ENCODE data around the gene LBHD2.

Gene LBHD2

DNA sequence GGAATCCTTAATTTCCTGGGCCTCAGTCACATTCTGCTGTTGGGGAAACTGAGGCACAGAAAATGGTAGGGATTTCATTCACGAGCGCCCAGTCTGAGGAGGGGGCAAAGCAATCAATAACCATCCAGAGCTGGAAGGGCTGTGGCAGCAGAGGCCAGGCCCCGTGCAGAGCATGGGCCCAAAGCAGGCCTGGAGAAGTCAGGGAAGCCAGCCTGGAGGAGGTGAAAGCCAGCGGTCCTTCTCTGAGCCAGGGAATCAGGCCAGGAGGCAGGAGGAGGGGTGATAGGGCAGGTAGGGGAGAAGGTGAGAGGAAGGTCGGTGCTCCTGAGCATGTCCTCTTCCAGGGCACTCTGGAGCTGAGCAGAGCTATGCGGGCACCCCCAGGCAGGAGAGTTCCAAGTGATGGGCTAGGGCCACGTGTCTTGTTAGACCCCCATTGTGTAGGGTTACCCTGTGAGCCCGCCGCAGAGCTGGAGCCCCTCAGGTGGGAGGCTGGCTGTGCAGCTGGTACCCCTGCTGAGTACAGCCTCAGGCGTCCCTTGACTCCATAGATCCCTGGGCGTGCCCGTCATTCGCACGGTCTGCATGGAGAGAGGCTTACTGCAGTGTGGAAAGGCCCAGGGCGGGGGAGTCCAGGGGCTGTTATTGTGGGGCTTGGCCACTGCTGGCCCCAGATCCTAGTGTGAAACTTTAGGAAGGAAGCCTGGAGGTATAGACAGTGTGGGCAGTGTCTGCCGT lies 44.0 kb downstream of the LBHD2 start:
- Histone ChIP-seq H3K27ac (ENCODE audit: low read depth, low read length) (no peak overlapping the region), H3K36me3 (ENCODE audit: control insufficient read depth, insufficient read depth, low read length) (peaks cover 5% of the 10 kb centered on the region), H2BK5ac (ENCODE audit: low read length) (no peak overlapping the region), H4K5ac (ENCODE audit: low read length) (no peak overlapping the region), H3K79me2 (ENCODE audit: control insufficient read depth, insufficient read depth, low read length) (peaks cover 1% of the 10 kb centered on the region), H3K4me2 (ENCODE audit: low read length) (no peak overlapping the region), H3K79me1 (ENCODE audit: low read length) (peaks cover 5% of the 10 kb centered on the region), H3K56ac (ENCODE audit: low read length) (no peak overlapping the region), H4K8ac (ENCODE audit: low read depth, low read length) (no peak overlapping the region), H3K4ac (ENCODE audit: low read depth, low read length) (no peak overlapping the region), H3K4me3 (ENCODE audit: low read length) (no peak overlapping the region), H3K23ac (ENCODE audit: low read length) (no peak overlapping the region), H2BK15ac (replicated peaks; ENCODE audit: low read depth) (no peak overlapping the region), H2BK120ac (ENCODE audit: low read depth, low read length) (no peak overlapping the region), H3K18ac (ENCODE audit: low read length) (no peak overlapping the region), H3K9ac (ENCODE audit: low read length) (no peak overlapping the region), H3K4me1 (ENCODE audit: control insufficient read depth, low read depth, low read length) (peaks cover 3% of the 10 kb centered on the region), H3K27me3 (ENCODE audit: insufficient read depth, low read length, poor library complexity) (no peaks in the 10 kb centered on the region), H2AK5ac (ENCODE audit: low read length) (no peak overlapping the region)
- DNase-seq, result no peak
- no CpG with 5 or more reads among the region's 16 CpGs for WGBS (ENCODE audit: extremely low coverage, insufficient coverage, low lambda C conversion rate)

DNA sequence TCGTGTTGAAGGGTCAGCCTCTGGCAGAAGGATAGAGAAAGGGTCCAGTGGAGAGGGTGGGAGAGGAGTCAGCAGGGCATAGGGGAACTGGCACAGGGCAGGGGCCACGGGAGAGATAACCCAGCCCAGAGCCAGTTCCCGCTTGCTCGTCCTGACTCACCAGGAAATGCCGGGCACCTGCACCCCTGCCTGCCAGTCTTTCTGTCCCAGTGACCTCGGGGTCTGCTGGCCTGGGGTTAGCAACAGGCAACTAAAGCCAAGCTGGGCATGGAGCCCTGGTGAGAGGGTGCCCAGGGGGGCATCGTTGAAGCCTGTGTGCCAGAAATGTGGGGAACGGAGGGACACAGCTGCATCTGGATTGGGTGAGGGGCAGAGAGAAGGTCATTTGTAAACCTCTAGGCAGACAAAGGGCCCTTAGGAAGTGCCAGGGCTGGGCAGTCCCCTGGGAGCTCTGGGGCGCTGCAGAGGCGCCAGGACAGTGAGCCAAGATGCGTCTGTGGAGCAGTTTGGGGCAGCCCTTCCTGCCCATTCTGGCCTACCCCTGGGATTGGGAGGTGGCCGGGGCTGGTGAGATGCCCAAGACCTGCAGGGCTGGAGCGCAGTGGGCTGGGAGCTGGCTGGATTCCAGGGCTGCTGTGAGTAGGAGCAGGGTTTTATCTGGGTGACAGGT lies 44.8 kb downstream of the LBHD2 start:
- no peak overlapping the region for H3K27ac ChIP-seq (ENCODE audit: low read depth, low read length)
- H4K5ac ChIP-seq (ENCODE audit: low read length), result no peak overlapping the region
- H4K8ac ChIP-seq (ENCODE audit: low read depth, low read length), result no peak overlapping the region
- H3K27me3 ChIP-seq (ENCODE audit: insufficient read depth, low read length, poor library complexity), result no peaks in the 10 kb centered on the region
- H3K4ac ChIP-seq (ENCODE audit: low read depth, low read length), result no peak overlapping the region
- peaks cover 5% of the 10 kb centered on the region for H3K79me1 ChIP-seq (ENCODE audit: low read length)
- H3K4me3 ChIP-seq (ENCODE audit: low read length), result no peak overlapping the region
- H3K9ac ChIP-seq (ENCODE audit: low read length), result no peak overlapping the region
- no CpG with 5 or more reads among the region's 13 CpGs for WGBS (ENCODE audit: extremely low coverage, insufficient coverage, low lambda C conversion rate)
- no peak overlapping the region for H2BK5ac ChIP-seq (ENCODE audit: low read length)
- no peak overlapping the region for H3K18ac ChIP-seq (ENCODE audit: low read length)
- H2BK120ac ChIP-seq (ENCODE audit: low read depth, low read length), result no peak overlapping the region
- H3K56ac ChIP-seq (ENCODE audit: low read length), result no peak overlapping the region
- DNase-seq, result no peak
- H3K4me2 ChIP-seq (ENCODE audit: low read length), result no peak overlapping the region
- no peak overlapping the region for H2BK15ac ChIP-seq (replicated peaks; ENCODE audit: low read depth)
- peaks cover 3% of the 10 kb centered on the region for H3K4me1 ChIP-seq (ENCODE audit: control insufficient read depth, low read depth, low read length)
- H3K79me2 ChIP-seq (ENCODE audit: control insufficient read depth, insufficient read depth, low read length), result peaks cover 1% of the 10 kb centered on the region
- H3K23ac ChIP-seq (ENCODE audit: low read length), result no peak overlapping the region
- H2AK5ac ChIP-seq (ENCODE audit: low read length), result no peak overlapping the region
- H3K36me3 ChIP-seq (ENCODE audit: control insufficient read depth, insufficient read depth, low read length), result peaks cover 5% of the 10 kb centered on the region

DNA sequence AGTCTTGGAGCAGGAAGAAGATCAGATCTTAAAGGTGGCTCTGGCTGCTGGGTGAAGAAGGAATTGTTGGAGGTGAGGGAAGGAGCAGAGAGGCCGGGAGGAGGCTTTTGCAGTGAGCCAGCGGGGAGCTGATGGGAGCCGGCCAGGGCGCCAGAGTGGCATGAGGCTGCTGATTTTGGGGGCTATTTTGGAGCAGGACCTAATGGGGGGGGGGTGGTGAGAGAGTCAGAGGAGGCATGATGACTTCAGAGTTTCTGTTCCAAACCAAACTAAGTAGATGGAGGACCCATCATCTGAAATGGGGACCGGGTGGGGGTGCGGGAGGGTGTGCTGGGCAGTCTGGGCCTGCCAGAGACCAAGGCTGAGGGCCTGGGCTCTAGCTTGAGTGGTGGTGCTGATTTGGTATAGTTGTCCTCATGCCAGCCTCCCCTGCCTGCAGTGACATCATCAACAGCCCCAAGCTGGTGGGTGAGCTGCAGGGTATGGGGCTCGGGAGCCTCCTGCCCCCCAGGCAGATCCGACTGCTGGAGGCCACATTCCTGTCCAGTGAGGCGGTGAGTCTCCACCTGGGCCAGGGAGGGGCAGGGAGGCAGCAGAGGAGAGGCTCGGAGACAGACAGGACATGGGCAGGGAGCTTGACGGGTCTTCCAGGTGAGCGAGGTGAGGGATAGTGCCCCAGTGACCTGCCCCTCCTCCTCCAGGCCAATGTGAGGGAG lies 45.4 kb downstream of the LBHD2 start:
- DNase-seq, result peak; percentile 50
- Histone ChIP-seq H3K79me1 (ENCODE audit: low read length) (peaks cover 2% of the 10 kb centered on the region), H4K5ac (ENCODE audit: low read length) (no peak overlapping the region), H3K36me3 (ENCODE audit: control insufficient read depth, insufficient read depth, low read length) (peaks cover 8% of the 10 kb centered on the region), H2BK15ac (replicated peaks; ENCODE audit: low read depth) (no peak overlapping the region), H3K27me3 (ENCODE audit: insufficient read depth, low read length, poor library complexity) (no peaks in the 10 kb centered on the region), H2BK5ac (ENCODE audit: low read length) (no peak overlapping the region), H3K56ac (ENCODE audit: low read length) (no peak overlapping the region), H3K18ac (ENCODE audit: low read length) (no peak overlapping the region), H3K4ac (ENCODE audit: low read depth, low read length) (no peak overlapping the region), H2AK5ac (ENCODE audit: low read length) (no peak overlapping the region), H2BK120ac (ENCODE audit: low read depth, low read length) (no peak overlapping the region), H3K9ac (ENCODE audit: low read length) (no peak overlapping the region), H3K4me2 (ENCODE audit: low read length) (no peak overlapping the region), H4K8ac (ENCODE audit: low read depth, low read length) (no peak overlapping the region), H3K27ac (ENCODE audit: low read depth, low read length) (no peak overlapping the region), H3K23ac (ENCODE audit: low read length) (no peak overlapping the region), H3K4me3 (ENCODE audit: low read length) (no peak overlapping the region), H3K79me2 (ENCODE audit: control insufficient read depth, insufficient read depth, low read length) (no peaks in the 10 kb centered on the region), H3K4me1 (ENCODE audit: control insufficient read depth, low read depth, low read length) (no peaks in the 10 kb centered on the region)
- WGBS (ENCODE audit: extremely low coverage, insufficient coverage, low lambda C conversion rate), result no CpG with 5 or more reads among the region's 12 CpGs

DNA sequence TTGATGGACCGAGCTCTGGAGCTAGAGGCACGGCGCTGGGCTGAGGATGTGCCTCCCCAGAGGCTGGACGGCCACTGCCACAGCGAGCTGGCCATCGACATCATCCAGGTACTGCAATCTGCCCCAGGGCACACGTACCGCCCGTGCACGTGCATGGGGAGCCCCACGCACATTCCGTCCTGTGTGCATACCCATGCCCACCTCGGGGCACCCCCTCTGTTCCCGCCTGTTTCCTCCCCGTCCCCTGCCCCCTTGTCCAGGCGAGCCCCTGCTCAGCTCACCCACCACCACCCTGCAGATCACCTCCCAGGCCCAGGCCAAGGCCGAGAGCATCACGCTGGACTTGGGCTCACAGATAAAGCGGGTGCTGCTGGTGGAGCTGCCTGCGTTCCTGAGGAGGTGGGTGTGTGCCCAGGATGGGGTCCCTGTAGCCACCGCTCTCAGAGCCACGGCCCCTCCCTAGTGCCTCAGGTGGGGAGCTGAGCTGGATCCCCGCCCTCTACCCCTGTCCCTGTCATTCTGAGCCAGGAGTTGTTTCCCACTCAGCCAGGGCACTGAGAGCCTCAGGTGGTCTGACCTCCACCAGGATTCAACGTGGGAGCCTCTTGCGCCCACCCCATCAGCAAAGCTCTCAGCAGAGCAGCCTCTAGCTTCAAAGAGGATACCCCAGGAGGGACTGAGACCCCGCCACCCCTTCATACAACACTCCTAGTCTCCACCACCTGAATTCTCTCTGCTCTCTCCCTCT lies 46.2 kb downstream of the LBHD2 start:
- Histone ChIP-seq H3K36me3 (ENCODE audit: control insufficient read depth, insufficient read depth, low read length) (peaks cover 8% of the 10 kb centered on the region), H2BK5ac (ENCODE audit: low read length) (no peak overlapping the region), H3K4me3 (ENCODE audit: low read length) (no peak overlapping the region), H3K79me1 (ENCODE audit: low read length) (no peaks in the 10 kb centered on the region), H4K5ac (ENCODE audit: low read length) (no peak overlapping the region), H3K79me2 (ENCODE audit: control insufficient read depth, insufficient read depth, low read length) (no peaks in the 10 kb centered on the region), H3K4me2 (ENCODE audit: low read length) (no peak overlapping the region), H3K4me1 (ENCODE audit: control insufficient read depth, low read depth, low read length) (no peaks in the 10 kb centered on the region), H2BK15ac (replicated peaks; ENCODE audit: low read depth) (no peak overlapping the region), H3K56ac (ENCODE audit: low read length) (no peak overlapping the region), H2BK120ac (ENCODE audit: low read depth, low read length) (no peak overlapping the region), H3K27ac (ENCODE audit: low read depth, low read length) (no peak overlapping the region), H3K9ac (ENCODE audit: low read length) (no peak overlapping the region), H2AK5ac (ENCODE audit: low read length) (no peak overlapping the region), H3K4ac (ENCODE audit: low read depth, low read length) (no peak overlapping the region), H4K8ac (ENCODE audit: low read depth, low read length) (no peak overlapping the region), H3K18ac (ENCODE audit: low read length) (no peak overlapping the region), H3K23ac (ENCODE audit: low read length) (no peak overlapping the region), H3K27me3 (ENCODE audit: insufficient read depth, low read length, poor library complexity) (no peaks in the 10 kb centered on the region)
- WGBS (ENCODE audit: extremely low coverage, insufficient coverage, low lambda C conversion rate), result no CpG with 5 or more reads among the region's 26 CpGs
- DNase-seq, result no peak

DNA sequence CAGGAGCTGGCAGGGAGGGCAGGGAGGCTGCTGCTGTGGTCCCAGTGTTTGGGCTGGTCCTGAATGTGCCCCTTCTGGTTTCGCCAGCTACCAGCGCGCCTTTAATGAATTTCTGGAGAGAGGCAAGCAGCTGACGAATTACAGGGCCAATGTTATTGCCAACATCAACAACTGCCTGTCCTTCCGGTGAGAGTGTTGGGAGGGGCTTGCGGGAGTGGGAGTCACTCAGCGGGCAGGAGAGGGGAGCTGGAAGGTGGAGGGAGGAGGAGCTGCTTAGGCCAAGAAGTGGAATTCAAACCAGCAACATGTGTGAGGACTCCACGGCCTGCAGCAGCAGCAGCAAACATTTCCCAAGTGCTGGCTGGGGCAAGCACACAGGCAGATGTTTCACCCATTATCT lies 47.0 kb downstream of the LBHD2 start:
- Histone ChIP-seq H2AK5ac (ENCODE audit: low read length) (no peak overlapping the region), H3K56ac (ENCODE audit: low read length) (no peak overlapping the region), H3K79me2 (ENCODE audit: control insufficient read depth, insufficient read depth, low read length) (no peaks in the 10 kb centered on the region), H3K36me3 (ENCODE audit: control insufficient read depth, insufficient read depth, low read length) (peaks cover 8% of the 10 kb centered on the region), H2BK120ac (ENCODE audit: low read depth, low read length) (no peak overlapping the region), H3K18ac (ENCODE audit: low read length) (no peak overlapping the region), H4K8ac (ENCODE audit: low read depth, low read length) (no peak overlapping the region), H4K5ac (ENCODE audit: low read length) (no peak overlapping the region), H2BK15ac (replicated peaks; ENCODE audit: low read depth) (no peak overlapping the region), H3K79me1 (ENCODE audit: low read length) (no peaks in the 10 kb centered on the region), H3K4me2 (ENCODE audit: low read length) (no peak overlapping the region), H3K4me3 (ENCODE audit: low read length) (no peak overlapping the region), H3K27me3 (ENCODE audit: insufficient read depth, low read length, poor library complexity) (no peaks in the 10 kb centered on the region), H2BK5ac (ENCODE audit: low read length) (no peak overlapping the region), H3K9ac (ENCODE audit: low read length) (no peak overlapping the region), H3K4me1 (ENCODE audit: control insufficient read depth, low read depth, low read length) (no peaks in the 10 kb centered on the region), H3K4ac (ENCODE audit: low read depth, low read length) (no peak overlapping the region), H3K27ac (ENCODE audit: low read depth, low read length) (no peak overlapping the region), H3K23ac (ENCODE audit: low read length) (no peak overlapping the region)
- WGBS (ENCODE audit: extremely low coverage, insufficient coverage, low lambda C conversion rate), result no CpG with 5 or more reads among the region's 8 CpGs
- no peak for DNase-seq

Data from mesendoderm (in vitro differentiated cells).